Breast epithelium (tissue), 3 donors: ENCODE results near the gene TOP3A.

Experiments used
- POLR2A ChIP-seq: fragments of 450-650 bp; IDR thresholded peaks from one replicate; pipeline ENCODE4 v1.6.1; 2016; ENCODE audit warnings: antibody characterized with exemption, mild to moderate bottlenecking, moderate library complexity
- POLR2AphosphoS5 ChIP-seq, 3 donors: sonication (generic); formaldehyde crosslinking; IDR thresholded peaks; one replicate each; pipeline ENCODE4 v1.6.1; 2017; ENCODE audit warnings: antibody characterized with exemption in 3 of 3
- TF ChIP-seq, protein P1 (sequence below), 3 donors: fragments of 450-650 bp; IDR thresholded peaks; one replicate each; pipeline ENCODE4 v1.5.1; 2016 to 2017; ENCODE audit warnings: antibody characterized with exemption in 3 of 3, mild to moderate bottlenecking in 3 of 3, moderate library complexity in 3 of 3

DNA sequence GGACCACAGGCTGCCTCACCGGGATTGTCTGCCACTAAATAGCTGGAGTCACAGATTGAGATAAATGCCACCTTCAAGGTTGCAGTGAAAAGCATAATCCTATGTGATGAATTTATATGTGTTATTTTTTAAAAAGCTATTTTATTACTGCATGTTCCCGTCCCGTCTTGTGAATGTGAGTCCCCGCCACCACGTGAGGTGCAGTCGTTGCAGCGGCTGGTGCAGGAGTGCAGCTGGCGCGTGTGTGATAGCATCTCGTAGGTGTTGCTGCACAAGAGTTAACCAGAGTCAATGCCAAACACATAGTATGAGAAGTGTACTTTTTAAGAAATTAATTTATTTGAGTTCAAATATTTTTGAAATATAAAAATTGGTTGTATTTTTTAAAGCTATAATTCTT lies 12.8 kb upstream of the TOP3A start:
- TF ChIP-seq POLR2A (no peak), POLR2AphosphoS5 (IDR thresholded peaks at IDR 0.05) (no peak)
- TF ChIP-seq, protein P1, sequence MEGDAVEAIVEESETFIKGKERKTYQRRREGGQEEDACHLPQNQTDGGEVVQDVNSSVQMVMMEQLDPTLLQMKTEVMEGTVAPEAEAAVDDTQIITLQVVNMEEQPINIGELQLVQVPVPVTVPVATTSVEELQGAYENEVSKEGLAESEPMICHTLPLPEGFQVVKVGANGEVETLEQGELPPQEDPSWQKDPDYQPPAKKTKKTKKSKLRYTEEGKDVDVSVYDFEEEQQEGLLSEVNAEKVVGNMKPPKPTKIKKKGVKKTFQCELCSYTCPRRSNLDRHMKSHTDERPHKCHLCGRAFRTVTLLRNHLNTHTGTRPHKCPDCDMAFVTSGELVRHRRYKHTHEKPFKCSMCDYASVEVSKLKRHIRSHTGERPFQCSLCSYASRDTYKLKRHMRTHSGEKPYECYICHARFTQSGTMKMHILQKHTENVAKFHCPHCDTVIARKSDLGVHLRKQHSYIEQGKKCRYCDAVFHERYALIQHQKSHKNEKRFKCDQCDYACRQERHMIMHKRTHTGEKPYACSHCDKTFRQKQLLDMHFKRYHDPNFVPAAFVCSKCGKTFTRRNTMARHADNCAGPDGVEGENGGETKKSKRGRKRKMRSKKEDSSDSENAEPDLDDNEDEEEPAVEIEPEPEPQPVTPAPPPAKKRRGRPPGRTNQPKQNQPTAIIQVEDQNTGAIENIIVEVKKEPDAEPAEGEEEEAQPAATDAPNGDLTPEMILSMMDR (IDR thresholded peaks at IDR 0.05) = no peak
